ENCODE measurements around the gene C6orf132.

The C6orf132 gene

DNA sequence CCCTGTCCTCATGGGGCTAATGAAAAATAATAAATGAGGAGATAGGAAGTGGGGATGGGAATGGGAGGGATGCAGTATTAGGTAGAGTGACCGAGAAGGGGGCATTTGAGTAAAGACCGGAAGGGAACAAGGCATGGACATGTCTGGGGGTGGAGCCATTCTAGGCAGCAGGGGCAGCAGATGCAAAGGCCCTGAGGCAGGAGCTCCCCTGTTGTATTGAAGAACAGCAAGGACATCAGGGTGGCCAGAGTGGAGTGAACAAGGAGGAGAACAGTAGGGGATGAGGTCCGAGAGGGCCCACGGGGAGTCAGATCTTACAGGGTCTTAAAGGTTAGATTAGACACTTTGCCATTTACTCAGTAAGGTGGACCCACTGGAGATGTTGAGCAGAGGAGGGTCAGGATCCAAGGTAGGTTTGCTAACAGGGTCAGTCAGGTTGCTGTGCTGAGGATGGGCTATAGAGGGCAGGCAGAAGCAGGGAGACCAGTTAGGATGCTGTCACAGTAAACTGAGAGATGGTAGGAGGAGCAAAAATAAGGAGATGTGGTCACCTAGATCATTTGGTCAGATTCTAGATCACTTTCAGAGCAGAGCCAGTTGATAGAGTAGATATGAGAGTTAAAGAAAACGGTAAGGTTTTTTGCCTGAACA lies 73.4 kb downstream of the C6orf132 start:
- no peak for DNase-seq

DNA sequence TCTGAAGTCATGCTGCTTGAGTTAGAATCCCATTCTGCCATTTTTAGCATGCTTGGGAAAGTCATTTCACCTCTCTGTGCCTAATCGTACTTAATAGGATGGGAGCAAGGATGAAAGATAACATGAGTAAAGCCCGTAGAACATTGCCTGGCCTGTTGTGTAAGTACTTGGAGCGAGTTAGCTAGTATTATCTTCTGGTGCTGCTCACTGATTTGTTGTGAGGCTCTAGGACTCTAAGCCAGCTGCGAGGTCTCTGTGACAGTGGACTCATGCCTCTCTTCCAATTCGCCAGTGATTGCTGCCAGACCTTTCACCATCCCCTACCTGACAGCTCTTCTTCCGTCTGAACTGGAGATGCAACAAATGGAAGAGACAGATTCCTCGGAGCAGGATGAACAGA lies 74.2 kb downstream of the C6orf132 start:
- no peak for DNase-seq

DNA sequence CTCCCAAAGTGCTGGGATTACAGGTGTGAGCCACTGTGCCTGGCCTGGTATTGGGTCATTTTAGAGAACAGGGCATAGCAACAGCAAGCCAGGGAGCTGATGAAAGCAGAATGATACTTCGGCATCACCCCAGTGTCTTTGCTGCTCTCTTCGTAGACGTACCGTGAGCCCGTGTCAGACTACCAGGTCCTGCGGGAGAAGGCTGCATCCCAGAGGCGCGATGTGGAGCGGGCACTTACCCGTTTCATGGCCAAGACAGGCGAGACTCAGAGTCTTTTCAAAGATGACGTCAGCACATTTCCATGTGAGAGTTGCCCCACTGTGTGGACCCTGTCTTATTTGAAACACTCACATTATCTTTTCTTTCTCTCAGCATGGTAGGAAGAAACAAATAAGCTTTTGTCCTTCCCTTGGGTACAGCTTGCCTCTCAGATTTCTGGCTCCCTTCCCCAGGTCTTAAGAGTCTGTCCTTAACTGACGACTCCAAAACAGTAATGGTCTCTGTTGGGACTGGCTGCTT lies 76.2 kb downstream of the C6orf132 start:
- no peak for DNase-seq

DNA sequence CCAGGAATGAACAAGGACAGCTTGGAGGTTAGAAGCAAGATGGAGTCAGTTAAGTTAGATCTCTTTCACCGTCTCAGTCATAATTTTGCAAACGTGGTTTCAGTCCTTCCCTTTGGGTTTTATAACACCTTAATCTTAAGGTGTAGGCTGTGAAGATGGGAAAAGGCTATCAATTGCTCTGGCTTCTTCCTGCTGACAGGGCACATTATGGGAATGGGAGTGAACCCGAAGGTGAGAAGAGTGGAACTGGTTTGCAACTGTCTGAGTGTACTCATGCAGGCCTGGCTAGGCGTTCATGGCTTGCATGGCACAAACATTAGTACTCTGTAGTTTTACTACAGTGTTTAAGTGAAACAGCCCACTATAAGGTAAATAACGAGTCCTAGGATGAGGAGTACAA lies 82.7 kb downstream of the C6orf132 start:
- DNase-seq = no peak

DNA sequence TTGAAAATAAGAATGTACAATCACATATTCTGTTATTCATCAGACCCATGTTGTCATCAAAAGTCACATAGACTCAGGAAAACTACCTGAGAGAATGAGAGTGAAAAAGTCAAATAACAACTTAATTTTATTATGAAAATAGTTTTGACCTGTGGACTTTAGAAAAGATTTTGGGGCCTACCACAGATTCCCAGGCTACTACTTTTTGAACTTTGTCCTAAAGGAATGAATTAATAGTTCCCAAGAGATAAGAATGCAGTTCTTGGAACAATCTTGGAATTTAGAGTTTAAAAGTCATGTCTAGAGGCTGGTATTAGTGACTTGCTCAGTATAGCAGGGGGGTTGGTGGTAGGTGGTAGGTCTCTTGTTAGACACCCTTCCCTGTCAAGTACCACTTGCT lies 88.8 kb downstream of the C6orf132 start:
- DNase-seq = no peak

DNA sequence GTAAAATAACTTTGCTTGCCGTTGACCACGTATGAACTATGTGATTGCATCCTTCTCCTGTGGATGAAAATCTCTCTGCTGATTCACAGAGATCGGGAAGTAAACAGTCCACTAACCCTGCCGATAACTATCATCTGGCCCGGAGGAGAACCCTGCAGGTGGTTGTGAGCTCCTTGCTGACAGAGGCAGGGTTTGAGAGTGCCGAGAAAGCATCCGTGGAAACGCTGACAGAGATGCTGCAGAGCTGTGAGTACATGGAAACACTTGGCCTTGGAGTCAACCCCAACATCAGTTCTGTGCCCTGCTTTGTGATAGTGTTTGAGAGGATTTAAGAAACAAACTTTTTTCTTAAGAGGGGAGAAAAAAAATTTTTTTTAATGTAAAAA lies 91.2 kb downstream of the C6orf132 start:
- no peak for DNase-seq
